ENCODE results near the gene PIWIL1. TPM values are rescaled to one million over a fixed set of nuclear protein-coding genes. Genes with fewer than 3 reads are reported as not detected.

Gene PIWIL1
- total RNA-seq, 1 experiment from 2014 or later: not detected

- Histone ChIP-seq H2BK5ac (ENCODE audit: insufficient read length, low read length) (no peak overlapping the region), H2BK15ac (ENCODE audit: low read depth, low read length) (no peak overlapping the region), H3K14ac (ENCODE audit: insufficient read depth, low read length) (no peak overlapping the region), H3K27me3 (ENCODE audit: insufficient read depth, low read length) (no peaks in the 10 kb centered on the region), H3K23me2 (ENCODE audit: insufficient read length, low read depth, low read length, poor library complexity, severe bottlenecking) (no peaks in the 10 kb centered on the region), H4K8ac (replicated peaks; ENCODE audit: insufficient read length, low read depth, low read length) (no peak overlapping the region), H2AK5ac (ENCODE audit: insufficient read length, low read length) (no peak overlapping the region), H2BK120ac (ENCODE audit: low read depth, low read length, poor library complexity, severe bottlenecking) (no peak overlapping the region), H3K9me3 (ENCODE audit: control insufficient read depth, low read depth, low read length) (no peaks in the 10 kb centered on the region), H2BK20ac (ENCODE audit: low read depth, low read length, poor library complexity, severe bottlenecking) (no peak overlapping the region), H3K4me1 (ENCODE audit: insufficient read depth, low read length) (no peaks in the 10 kb centered on the region; the same call in 1 of the 2 replicates), H3K9ac (ENCODE audit: extremely low read depth, insufficient read length, low read length) (no peak overlapping the region), H3K79me2 (ENCODE audit: insufficient read depth, low read length) (no peaks in the 10 kb centered on the region), H3K79me1 (ENCODE audit: insufficient read depth, low read depth, low read length, poor library complexity, severe bottlenecking) (no peaks in the 10 kb centered on the region), H2BK12ac (ENCODE audit: insufficient read length, low read depth, low read length) (no peak overlapping the region), H2AFZ (ENCODE audit: low read length) (no peak overlapping the region), H3K27ac (ENCODE audit: insufficient read length, low read depth, low read length) (no peak overlapping the region), H3K4ac (ENCODE audit: low read depth, low read length) (no peak overlapping the region), H4K20me1 (ENCODE audit: control insufficient read depth, insufficient read depth, insufficient read length) (no peaks in the 10 kb centered on the region), H3K56ac (ENCODE audit: insufficient read length, low read depth, low read length) (no peak overlapping the region), H4K91ac (ENCODE audit: insufficient read length, low read depth, low read length) (no peak overlapping the region), H3K4me2 (ENCODE audit: insufficient read depth, insufficient read length, low read length) (no peak overlapping the region), H4K5ac (ENCODE audit: insufficient read length, low read depth, low read length) (no peak overlapping the region), H3T11ph (ENCODE audit: low read length) (no peak overlapping the region), H3K23ac (ENCODE audit: insufficient read length, low read depth, low read length) (no peak overlapping the region), H3K18ac (ENCODE audit: insufficient read length, low read depth, low read length) (no peak overlapping the region)
- H3K27me3 Mint-ChIP-seq (ENCODE audit: low read depth): peaks cover 32% of the 10 kb centered on the region
- DNase-seq: no peak
- peaks cover 6 to 9% of the 10 kb centered on the region in 2 experiments; a peak in 3 of 4 replicates for H3K4me1 Mint-ChIP-seq
- H3K4me3 Mint-ChIP-seq: no peak overlapping the region
- no peak for TF ChIP-seq CTCF (conservative IDR thresholded peaks at IDR 0.05)
- no peaks in the 10 kb centered on the region for H3K9me3 Mint-ChIP-seq
- H3K36me3 Mint-ChIP-seq (ENCODE audit: insufficient read depth in 1 of 3, low read depth in 3 of 3): no peaks in the 10 kb centered on the region
- no peak overlapping the region for H3K27ac Mint-ChIP-seq
- no CpG with 5 or more reads among the region's 13 CpGs for WGBS (ENCODE audit: extremely low coverage, insufficient read length, low lambda C conversion rate)
Observed at GRCh38 chr12:130367523-130367922, 29.8 kb downstream of the PIWIL1 start.
